SK-N-DZ (cell line): Measurements from ENCODE around the gene SH3GLB2.
A peak's percentile ranks its signal among the peaks of the same experiment; 100 is the strongest.
"Not testable (repeated sequence)": the region's sequence is repeated elsewhere in the genome, so short reads cannot be mapped to it uniquely, and the experiment has no call there.

ENCODE experiments used
- DNase-seq: peaks from one replicate; pipeline ENCODE4 v3.0.0-alpha.2; 2015; ENCODE audit warnings: low spot score

SH3GLB2 gene

GRCh38 chr9:129022037-129022436 is 6.1 kb downstream of the SH3GLB2 start:
- no peak for DNase-seq

GRCh38 chr9:129021091-129021490 is 7.0 kb downstream of the SH3GLB2 start:
- DNase-seq = no peak

- no peak for DNase-seq
Observed at GRCh38 chr9:129014608-129015007, 13.5 kb downstream of the SH3GLB2 start.

- DNase-seq = no peak
Observed at GRCh38 chr9:129014124-129014523, 14.0 kb downstream of the SH3GLB2 start.

GRCh38 chr9:129013674-129014073 is 14.5 kb downstream of the SH3GLB2 start:
- no peak for DNase-seq

- DNase-seq = peak; percentile 13
Observed at GRCh38 chr9:129012893-129013448, 15.2 kb downstream of the SH3GLB2 start.

- peak; percentile 66 for DNase-seq
Observed at GRCh38 chr9:129012343-129012742, 15.8 kb downstream of the SH3GLB2 start.

GRCh38 chr9:129011761-129012181 is 16.4 kb downstream of the SH3GLB2 start:
- peak; percentile 72 for DNase-seq

GRCh38 chr9:129011170-129011569 is 17.0 kb downstream of the SH3GLB2 start:
- no peak for DNase-seq

GRCh38 chr9:129010267-129010975 is 17.7 kb downstream of the SH3GLB2 start:
- DNase-seq = no peak

- DNase-seq = no peak
Observed at GRCh38 chr9:129009584-129010141, 18.5 kb downstream of the SH3GLB2 start.

- DNase-seq = no peak
Observed at GRCh38 chr9:129008986-129009583, 19.0 kb downstream of the SH3GLB2 start.

- DNase-seq = no peak
Observed at GRCh38 chr9:129008469-129008965, 19.6 kb downstream of the SH3GLB2 start.

- DNase-seq = no peak
Observed at GRCh38 chr9:129007766-129008468, 20.2 kb downstream of the SH3GLB2 start.

- no peak for DNase-seq
Observed at GRCh38 chr9:129007035-129007765, 20.9 kb downstream of the SH3GLB2 start.

GRCh38 chr9:129006328-129007034 is 21.6 kb downstream of the SH3GLB2 start:
- DNase-seq = peak; percentile 79

- DNase-seq = no peak
Observed at GRCh38 chr9:129005336-129005997, 22.7 kb downstream of the SH3GLB2 start.

GRCh38 chr9:129004173-129004572 is 24.0 kb downstream of the SH3GLB2 start:
- DNase-seq = not testable (repeated sequence)

- DNase-seq = no peak
Observed at GRCh38 chr9:129002992-129003391, 25.1 kb downstream of the SH3GLB2 start.
